Muscle layer of duodenum (tissue), 2 donors: ENCODE results near the gene NEK8.

Source experiments
- H3K27ac ChIP-seq: one replicate; pipeline ENCODE4 v1.7.0; 2013; ENCODE audit warnings: mild to moderate bottlenecking, low read length
- H3K27me3 ChIP-seq: one replicate; pipeline ENCODE4 v1.7.0; 2013; ENCODE audit warnings: low read depth, mild to moderate bottlenecking, control low read depth, low read length
- H3K36me3 ChIP-seq, 2 donors: one replicate each; pipeline ENCODE4 v1.7.0; 2013; ENCODE audit warnings: low read length in 2 of 2, control low read depth in 1 of 2, mild to moderate bottlenecking in 1 of 2; ENCODE audit not compliant: insufficient read depth in 2 of 2, control insufficient read depth in 1 of 2
- H3K4me1 ChIP-seq, 2 donors: one replicate each; pipeline ENCODE4 v1.7.0; 2013; ENCODE audit warnings: low read length in 2 of 2, mild to moderate bottlenecking in 2 of 2, control low read depth in 1 of 2, moderate library complexity in 1 of 2; ENCODE audit not compliant: insufficient read depth in 2 of 2, control insufficient read depth in 1 of 2
- H3K4me3 ChIP-seq, 2 donors: one replicate each; pipeline ENCODE4 v1.7.0; 2013; ENCODE audit warnings: low read length in 2 of 2, low read depth in 1 of 2, mild to moderate bottlenecking in 1 of 2
- H3K9me3 ChIP-seq, 2 donors: one replicate each; pipeline ENCODE4 v1.7.0; 2013; ENCODE audit warnings: low read length in 2 of 2, control low read depth in 1 of 2, mild to moderate bottlenecking in 1 of 2; ENCODE audit not compliant: control insufficient read depth in 1 of 2
- donor health status: healthy.

NEK8 gene

GRCh38 chr17:28751600-28752366 lies 23.2 kb downstream of the NEK8 start:
- H3K27me3 ChIP-seq = no peaks in the 10 kb centered on the region
- H3K4me1 ChIP-seq = peaks cover 5 to 6% of the 10 kb centered on the region in 2 donors
- H3K4me3 ChIP-seq = no peak overlapping the region
- H3K9me3 ChIP-seq = no peaks in the 10 kb centered on the region
- peaks cover 3 to 11% of the 10 kb centered on the region in 2 donors for H3K36me3 ChIP-seq
- no peak overlapping the region for H3K27ac ChIP-seq

GRCh38 chr17:28755486-28755885 lies 26.9 kb downstream of the NEK8 start:
- Histone ChIP-seq H3K27me3 (no peaks in the 10 kb centered on the region), H3K9me3 (no peaks in the 10 kb centered on the region), H3K27ac (no peak overlapping the region), H3K4me3 (no peak overlapping the region), H3K36me3 (peaks cover 22 to 24% of the 10 kb centered on the region in 2 donors), H3K4me1 (peaks cover 0 to 1% of the 10 kb centered on the region in 2 donors)

GRCh38 chr17:28756049-28756804 lies 27.6 kb downstream of the NEK8 start:
- Histone ChIP-seq H3K9me3 (no peaks in the 10 kb centered on the region), H3K36me3 (peaks cover 22 to 26% of the 10 kb centered on the region in 2 donors), H3K4me1 (peaks cover 0 to 8% of the 10 kb centered on the region in 2 donors), H3K27ac (no peak overlapping the region), H3K4me3 (no peak overlapping the region), H3K27me3 (no peaks in the 10 kb centered on the region)

GRCh38 chr17:28758411-28759121 lies 30.0 kb downstream of the NEK8 start:
- H3K4me1 ChIP-seq = peaks cover 0 to 15% of the 10 kb centered on the region in 2 donors
- H3K27ac ChIP-seq = no peak overlapping the region
- no peak overlapping the region for H3K4me3 ChIP-seq
- H3K9me3 ChIP-seq = no peaks in the 10 kb centered on the region
- peaks cover 22 to 34% of the 10 kb centered on the region in 2 donors for H3K36me3 ChIP-seq
- H3K27me3 ChIP-seq = no peaks in the 10 kb centered on the region

GRCh38 chr17:28759256-28759865 lies 30.8 kb downstream of the NEK8 start:
- peaks cover 22 to 34% of the 10 kb centered on the region in 2 donors for H3K36me3 ChIP-seq
- no peaks in the 10 kb centered on the region for H3K27me3 ChIP-seq
- H3K4me1 ChIP-seq = peaks cover 0 to 15% of the 10 kb centered on the region in 2 donors

GRCh38 chr17:28760601-28761562 lies 32.3 kb downstream of the NEK8 start:
- Histone ChIP-seq H3K4me1 (peaks cover 0 to 15% of the 10 kb centered on the region in 2 donors), H3K9me3 (no peaks in the 10 kb centered on the region), H3K27ac (no peak overlapping the region), H3K36me3 (peaks cover 30 to 43% of the 10 kb centered on the region in 2 donors), H3K4me3 (no peak overlapping the region), H3K27me3 (no peaks in the 10 kb centered on the region)

More at GRCh38 chr17:28759256-28759865, 30.8 kb downstream of the NEK8 start:
- H3K27ac ChIP-seq = no peak overlapping the region
- no peak overlapping the region for H3K4me3 ChIP-seq
- H3K9me3 ChIP-seq = no peaks in the 10 kb centered on the region

GRCh38 chr17:28763137-28763799 lies 34.7 kb downstream of the NEK8 start:
- H3K36me3 ChIP-seq = peaks cover 21 to 35% of the 10 kb centered on the region in 2 donors
- H3K4me1 ChIP-seq = peaks cover 0 to 15% of the 10 kb centered on the region in 2 donors
- H3K4me3 ChIP-seq = no peak overlapping the region
- no peaks in the 10 kb centered on the region for H3K9me3 ChIP-seq
- no peak overlapping the region for H3K27ac ChIP-seq
- no peaks in the 10 kb centered on the region for H3K27me3 ChIP-seq

GRCh38 chr17:28763804-28764266 lies 35.2 kb downstream of the NEK8 start:
- Histone ChIP-seq H3K27ac (no peak overlapping the region), H3K9me3 (no peaks in the 10 kb centered on the region), H3K4me1 (peaks cover 0 to 15% of the 10 kb centered on the region in 2 donors), H3K27me3 (no peaks in the 10 kb centered on the region), H3K36me3 (peaks cover 16 to 29% of the 10 kb centered on the region in 2 donors), H3K4me3 (no peak overlapping the region)

- Histone ChIP-seq H3K4me3 (no peak overlapping the region), H3K27me3 (no peaks in the 10 kb centered on the region), H3K36me3 (peaks cover 8 to 26% of the 10 kb centered on the region in 2 donors), H3K4me1 (peaks cover 0 to 15% of the 10 kb centered on the region in 2 donors), H3K9me3 (no peaks in the 10 kb centered on the region), H3K27ac (no peak overlapping the region)
Measured at GRCh38 chr17:28765038-28765437, 36.5 kb downstream of the NEK8 start.

- H3K27ac ChIP-seq = no peak overlapping the region
- H3K27me3 ChIP-seq = no peaks in the 10 kb centered on the region
- no peak overlapping the region for H3K4me3 ChIP-seq
- H3K36me3 ChIP-seq = no peaks in the 10 kb centered on the region
- H3K9me3 ChIP-seq = no peaks in the 10 kb centered on the region
- H3K4me1 ChIP-seq = no peaks in the 10 kb centered on the region
Measured at GRCh38 chr17:28773736-28774135, 45.1 kb downstream of the NEK8 start.
